HG02973 (cell line): ENCODE results near the gene DALRD3.
"Not testable (repeated sequence)": the region's sequence is repeated elsewhere in the genome, so short reads cannot be mapped to it uniquely, and the experiment has no call there.

ENCODE experiments used
- ATAC-seq: cut with Tn5 transposase; IDR thresholded peaks from one replicate; pipeline ENCODE4 v1.9.1; 2021; ENCODE audit warnings: moderate library complexity; ENCODE audit not compliant: unreplicated experiment

DALRD3 gene

DNA sequence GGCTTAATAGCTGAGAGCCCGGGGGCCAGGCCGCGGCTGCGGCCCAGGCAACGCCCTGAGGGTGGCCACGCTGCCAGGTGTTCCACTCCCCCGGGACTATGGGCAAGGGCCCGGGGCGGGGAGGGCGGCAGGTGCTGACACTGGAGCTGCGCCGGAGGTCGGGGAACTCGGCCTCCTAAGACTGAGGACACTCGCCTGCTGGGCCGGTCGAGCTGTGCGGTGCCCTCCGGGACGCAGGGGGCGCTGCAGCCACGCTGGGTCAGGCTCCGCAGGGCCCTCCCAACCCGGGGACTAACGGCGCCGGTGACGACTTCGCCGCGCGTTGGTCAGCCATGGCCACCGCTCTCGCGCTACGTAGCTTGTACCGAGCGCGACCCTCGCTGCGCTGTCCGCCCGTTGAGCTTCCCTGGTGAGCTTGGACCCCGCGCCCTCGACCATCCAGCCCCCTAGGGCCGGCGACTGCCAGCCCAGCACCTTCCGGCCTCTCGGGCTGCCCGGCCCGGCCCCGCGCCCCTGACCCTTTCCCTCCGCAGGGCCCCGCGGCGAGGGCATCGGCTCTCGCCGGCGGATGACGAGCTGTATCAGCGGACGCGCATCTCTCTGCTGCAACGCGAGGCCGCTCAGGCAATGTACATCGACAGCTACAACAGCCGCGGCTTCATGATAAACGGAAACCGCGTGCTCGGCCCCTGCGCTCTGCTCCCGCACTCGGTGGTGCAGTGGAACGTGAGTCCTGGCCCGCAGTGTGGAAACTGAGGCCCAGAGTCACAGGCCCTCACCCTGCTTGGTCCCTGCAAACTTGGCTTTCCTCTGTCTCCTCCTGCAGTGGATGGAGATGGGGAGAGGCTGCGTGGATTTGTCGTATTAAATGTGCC lies 3.7 kb upstream of the DALRD3 start, which contains the start of gene NDUFAF3:
NDUFAF3 (plus strand) TSS at position 309 of the 875 bp plus-strand sequence; CDS start at position 333, 24 bp downstream.
- peak; percentile 52 for ATAC-seq

DNA sequence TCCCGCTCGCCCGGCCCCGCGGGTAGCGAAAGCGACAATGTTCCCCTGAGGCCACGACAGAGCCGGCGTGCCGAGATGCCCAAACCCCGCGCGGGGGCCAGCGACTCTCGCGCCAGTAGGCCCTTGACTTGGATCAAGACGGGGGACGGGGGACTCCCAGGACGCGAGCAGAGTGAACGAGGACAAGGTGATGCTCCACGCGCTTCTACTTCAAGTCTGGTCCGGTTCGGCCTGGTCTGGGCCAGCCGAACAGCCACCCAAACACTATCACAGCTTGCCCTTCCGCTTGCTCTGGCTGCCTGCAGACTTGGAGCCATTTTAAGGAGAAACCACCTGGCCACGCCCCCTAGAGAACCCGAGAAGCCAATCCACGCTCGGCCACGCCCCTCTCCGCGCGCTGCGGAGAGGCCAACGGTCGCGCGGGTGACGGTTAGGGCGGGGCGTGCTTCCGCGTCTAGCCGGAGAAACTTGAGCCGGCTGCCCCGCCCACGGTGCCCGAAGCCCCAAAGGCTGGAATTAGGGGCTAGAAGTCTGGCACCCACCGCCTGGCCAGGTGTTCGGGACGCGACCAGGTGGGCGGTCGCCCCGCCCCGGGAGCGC lies 2.9 kb upstream of the DALRD3 start:
- peak; percentile 42 for ATAC-seq

DNA sequence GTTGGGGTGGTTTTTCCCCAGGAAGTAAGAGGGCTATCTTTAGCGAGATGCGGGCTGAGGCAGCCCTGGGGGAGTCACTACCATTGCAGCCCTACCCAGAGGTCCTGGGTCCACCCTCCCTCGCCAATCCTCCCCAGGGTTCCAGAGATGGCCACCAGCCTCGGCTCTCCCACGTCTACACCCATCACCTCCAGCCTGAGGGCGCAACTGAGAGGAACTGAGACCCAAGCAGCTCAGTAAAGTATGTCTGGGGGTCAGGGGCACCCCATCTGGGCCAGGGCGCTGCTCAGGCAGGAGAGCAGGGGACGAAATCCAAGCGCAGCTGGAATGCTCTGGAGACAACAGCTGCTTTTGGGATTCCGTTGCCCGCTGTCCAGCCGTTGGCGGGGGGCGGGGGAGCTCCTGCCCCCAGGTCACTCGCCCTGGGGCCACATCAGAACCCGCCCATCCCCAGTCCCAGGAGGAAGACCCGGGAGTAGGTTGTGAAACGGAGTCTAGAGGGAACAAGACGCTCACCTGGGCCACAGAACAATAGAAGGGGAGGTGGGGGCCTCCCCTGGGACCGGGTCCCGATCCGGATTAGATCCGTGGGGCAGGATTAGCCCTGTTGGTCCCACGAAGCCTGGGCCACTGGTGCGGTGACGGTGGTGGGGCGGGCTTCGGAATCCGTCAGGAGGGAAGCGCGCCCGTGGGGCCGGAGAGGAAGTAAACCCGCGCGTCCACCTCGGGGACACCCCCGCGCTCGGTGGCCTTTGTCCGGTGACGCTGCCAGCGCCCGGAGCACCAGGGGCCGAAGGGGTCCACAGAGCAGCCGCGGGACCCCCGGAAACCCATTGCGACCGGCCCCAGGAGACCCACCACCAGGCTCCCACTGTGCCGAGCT lies 2.2 kb upstream of the DALRD3 start:
- ATAC-seq: peak; percentile 2

DNA sequence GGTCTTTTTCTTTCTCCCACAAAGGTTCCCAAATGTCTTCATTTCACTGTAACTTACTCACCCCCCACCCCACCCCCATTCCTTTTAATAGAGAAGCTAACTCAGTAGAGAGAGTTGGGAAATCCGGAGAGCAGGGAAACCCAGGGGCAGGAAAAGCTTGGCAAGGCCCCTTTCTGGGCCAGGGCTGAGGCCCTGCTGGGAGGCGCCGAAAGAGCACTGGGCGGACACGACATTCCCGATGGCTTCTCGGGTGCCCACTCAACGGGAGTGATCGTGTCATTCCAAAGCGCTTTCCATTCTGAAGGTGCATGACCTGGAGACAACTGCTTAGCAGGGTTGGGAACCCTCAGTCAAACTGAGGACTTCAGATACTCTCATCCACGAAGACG lies 1.6 kb upstream of the DALRD3 start:
- ATAC-seq: no peak

- ATAC-seq: no peak
These were observed 277 bp upstream of the DALRD3 start for GRCh38 chr3:49018707-49019006.

GRCh38 chr3:49017229-49017970 lies 980 bp downstream of the DALRD3 start:
- no peak for ATAC-seq

- no peak for ATAC-seq
These were observed 1.8 kb downstream of the DALRD3 start for GRCh38 chr3:49016414-49017228.

GRCh38 chr3:49015765-49016164 lies 2.6 kb downstream of the DALRD3 start:
- ATAC-seq: no peak

DNA sequence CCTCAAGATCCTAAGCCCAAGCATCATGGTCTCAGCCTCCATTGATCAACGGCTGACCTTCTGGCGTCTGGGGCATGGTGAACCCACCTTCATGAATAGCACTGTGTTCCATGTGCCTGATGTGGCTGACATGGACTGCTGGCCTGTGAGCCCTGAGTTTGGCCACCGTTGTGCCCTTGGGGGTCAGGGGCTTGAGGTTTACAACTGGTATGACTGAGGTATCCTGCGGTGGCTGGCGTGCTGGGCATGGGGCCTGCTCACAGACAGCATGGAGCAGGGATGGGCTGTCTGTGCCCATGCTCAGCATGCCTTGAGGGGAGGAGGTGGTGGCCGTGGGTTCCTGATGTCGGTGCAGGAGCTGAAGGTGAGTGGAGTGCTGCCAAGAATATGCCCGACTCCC lies 3.3 kb downstream of the DALRD3 start:
- ATAC-seq: no peak

- no peak for ATAC-seq
These were observed 4.4 kb downstream of the DALRD3 start for GRCh38 chr3:49013738-49014660.

GRCh38 chr3:49013113-49013737 lies 5.2 kb downstream of the DALRD3 start:
- ATAC-seq: no peak

DNA sequence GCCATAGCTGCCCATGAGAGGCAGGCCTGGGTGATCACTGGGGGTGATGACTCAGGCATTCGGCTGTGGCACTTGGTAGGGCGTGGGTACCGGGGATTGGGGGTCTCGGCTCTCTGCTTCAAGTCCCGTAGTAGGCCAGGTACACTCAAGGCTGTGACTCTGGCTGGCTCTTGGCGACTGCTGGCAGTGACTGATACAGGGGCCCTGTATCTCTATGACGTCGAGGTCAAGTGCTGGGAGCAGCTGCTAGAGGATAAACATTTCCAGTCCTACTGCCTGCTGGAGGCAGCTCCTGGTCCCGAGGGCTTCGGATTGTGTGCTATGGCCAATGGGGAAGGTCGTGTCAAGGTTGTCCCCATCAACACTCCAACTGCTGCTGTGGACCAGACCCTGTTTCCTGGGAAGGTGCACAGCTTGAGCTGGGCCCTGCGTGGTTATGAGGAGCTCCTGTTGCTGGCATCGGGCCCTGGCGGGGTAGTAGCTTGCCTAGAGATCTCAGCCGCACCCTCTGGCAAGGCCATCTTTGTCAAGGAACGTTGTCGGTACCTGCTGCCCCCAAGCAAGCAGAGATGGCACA lies 5.9 kb downstream of the DALRD3 start:
- ATAC-seq: no peak

DNA sequence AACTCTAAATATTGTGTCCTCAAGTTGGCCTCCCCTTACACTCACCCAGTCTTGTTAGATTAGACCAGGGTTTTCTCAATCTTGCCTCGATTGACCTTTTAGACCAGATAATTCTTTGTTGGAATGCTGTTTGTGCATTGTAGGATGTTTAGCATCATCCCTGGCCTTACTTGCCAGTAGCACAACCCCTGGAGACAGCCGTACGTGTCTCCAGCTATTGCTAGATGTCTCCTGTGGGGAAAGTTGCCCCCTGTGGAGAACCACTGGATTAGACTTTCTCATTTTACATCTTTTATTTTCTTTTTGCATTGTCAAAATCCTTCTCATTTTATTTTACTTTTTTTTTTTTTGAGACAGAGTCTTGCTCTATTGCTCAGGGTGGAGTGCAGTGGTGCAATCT lies 9.0 kb downstream of the DALRD3 start:
- ATAC-seq: no peak

GRCh38 chr3:49008627-49009026 lies 9.8 kb downstream of the DALRD3 start:
- not testable (repeated sequence) for ATAC-seq

DNA sequence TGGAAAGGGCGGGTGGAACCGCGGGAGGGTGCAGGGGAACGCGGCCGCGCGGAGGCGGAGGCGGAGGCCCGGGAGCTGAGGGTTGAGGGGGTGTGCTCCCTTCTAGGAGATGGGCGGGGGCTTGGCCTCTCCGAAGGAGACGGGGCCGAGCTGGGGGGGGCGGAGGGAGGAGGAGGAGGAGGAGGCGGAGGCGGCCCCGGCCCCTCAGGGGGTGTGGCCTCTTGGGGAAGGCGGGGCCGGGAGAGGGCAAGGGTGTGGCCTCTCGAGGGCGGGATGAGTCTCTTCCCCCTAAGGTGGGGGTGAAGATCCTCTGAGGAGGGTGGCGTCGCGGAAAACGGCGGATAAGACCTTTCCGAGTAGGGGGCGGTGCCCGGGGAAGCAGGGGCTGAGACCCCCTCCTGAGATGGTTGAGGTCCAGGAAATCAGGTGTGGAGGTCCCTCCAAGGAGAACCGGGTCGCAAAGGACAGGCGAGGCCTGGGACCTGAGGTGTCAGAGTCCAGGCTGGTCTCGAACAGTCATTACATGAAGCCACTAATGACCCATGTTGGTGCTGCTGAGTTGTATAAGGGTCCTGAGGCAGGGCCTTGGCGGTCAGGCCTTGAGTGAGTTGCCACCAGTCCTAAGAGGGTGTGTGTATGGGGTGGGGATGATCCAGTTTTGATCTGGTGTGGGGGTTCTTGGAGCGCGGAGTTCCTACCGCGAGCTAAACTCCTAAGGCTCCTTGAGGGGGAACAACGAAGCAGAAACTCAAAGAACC lies 10.4 kb downstream of the DALRD3 start:
- peak; percentile 32 for ATAC-seq

GRCh38 chr3:49007068-49007770 lies 11.2 kb downstream of the DALRD3 start, which contains the start of gene WDR6:
WDR6 (plus strand) TSS chr3:49007391; CDS start chr3:49007432, 41 bp downstream.
- ATAC-seq: peak; percentile 85
